ENCODE measurements around the gene BICDL1.

The BICDL1 gene

GRCh38 chr12:120096671-120097202 lies 107.7 kb downstream of the BICDL1 start:
- no peak for FAIRE-seq
- no peak for DNase-seq (ENCODE audit: insufficient read length, low spot score)

GRCh38 chr12:120098756-120099470 lies 109.9 kb downstream of the BICDL1 start:
- DNase-seq (ENCODE audit: insufficient read length, low spot score), result no peak
- FAIRE-seq, result no peak

GRCh38 chr12:120099738-120100137 lies 110.7 kb downstream of the BICDL1 start:
- DNase-seq (ENCODE audit: insufficient read length, low spot score) (no peak), FAIRE-seq (no peak)

DNA sequence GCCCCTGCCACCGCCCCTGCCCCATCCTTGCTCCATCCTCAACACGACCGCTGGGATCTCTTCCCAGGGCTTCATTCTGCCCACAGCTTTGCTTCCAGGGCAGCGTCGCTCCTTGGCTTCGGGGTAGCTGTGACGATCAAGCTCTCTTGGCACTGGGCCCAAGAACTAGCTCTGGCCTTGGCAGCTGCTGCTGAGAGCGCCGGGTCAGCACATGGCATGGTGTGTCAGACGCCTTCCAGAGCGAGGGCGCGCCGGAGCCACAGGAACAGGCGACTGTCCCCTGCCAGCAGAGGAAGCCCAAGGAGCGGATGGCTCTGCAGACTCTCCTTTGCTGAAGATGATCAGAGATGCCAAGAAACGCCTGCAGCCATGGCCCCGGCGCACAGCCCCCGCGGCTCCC lies 111.6 kb downstream of the BICDL1 start:
- DNase-seq (ENCODE audit: insufficient read length, low spot score) (no peak), FAIRE-seq (no peak)

GRCh38 chr12:120101182-120101581 lies 112.1 kb downstream of the BICDL1 start:
- DNase-seq (ENCODE audit: insufficient read length, low spot score) (peak; percentile 65), FAIRE-seq (peak; percentile 84)

GRCh38 chr12:120101617-120102016 lies 112.6 kb downstream of the BICDL1 start:
- FAIRE-seq, result no peak
- DNase-seq (ENCODE audit: insufficient read length, low spot score), result no peak

- no peak for FAIRE-seq
- DNase-seq (ENCODE audit: insufficient read length, low spot score), result no peak
These were observed 113.4 kb downstream of the BICDL1 start for GRCh38 chr12:120102189-120103043.

DNA sequence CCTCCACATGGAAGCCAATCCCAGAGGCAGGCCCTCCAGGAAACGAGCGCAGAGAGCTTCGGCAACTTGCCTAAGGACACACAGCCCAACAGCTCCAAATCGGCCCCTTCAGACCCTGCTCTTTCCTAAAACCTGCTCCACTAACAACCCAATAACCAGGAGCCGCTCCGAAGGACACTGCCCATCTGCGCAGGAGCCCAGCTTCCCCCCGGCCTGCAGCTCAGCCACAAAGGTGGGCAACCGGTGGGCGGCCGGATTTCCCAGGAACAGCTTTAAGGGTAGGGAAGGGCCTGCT lies 114.0 kb downstream of the BICDL1 start:
- DNase-seq (ENCODE audit: insufficient read length, low spot score) (no peak), FAIRE-seq (no peak)

- no peak for DNase-seq (ENCODE audit: insufficient read length, low spot score)
- no peak for FAIRE-seq
These were observed 114.3 kb downstream of the BICDL1 start for GRCh38 chr12:120103371-120103770.

DNA sequence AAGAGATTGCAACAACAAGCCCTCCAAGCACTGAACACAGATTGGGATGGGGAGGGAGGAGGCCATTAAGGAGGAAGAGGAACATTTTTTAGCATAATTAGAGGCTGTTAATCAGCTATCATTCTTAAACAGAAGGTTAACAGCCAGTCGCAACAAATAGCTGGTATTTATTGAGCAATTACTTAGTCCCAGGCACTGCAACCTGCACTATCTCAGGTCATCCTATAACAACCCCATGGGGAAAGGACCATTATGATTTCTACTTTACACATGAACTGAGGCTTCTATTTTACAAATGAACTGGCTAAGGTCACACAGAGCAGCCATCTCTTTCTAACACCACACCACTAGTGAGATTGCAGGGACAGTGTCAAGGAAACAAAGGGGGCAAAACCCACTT lies 117.1 kb downstream of the BICDL1 start:
- DNase-seq (ENCODE audit: insufficient read length, low spot score) (no peak), FAIRE-seq (no peak)

DNA sequence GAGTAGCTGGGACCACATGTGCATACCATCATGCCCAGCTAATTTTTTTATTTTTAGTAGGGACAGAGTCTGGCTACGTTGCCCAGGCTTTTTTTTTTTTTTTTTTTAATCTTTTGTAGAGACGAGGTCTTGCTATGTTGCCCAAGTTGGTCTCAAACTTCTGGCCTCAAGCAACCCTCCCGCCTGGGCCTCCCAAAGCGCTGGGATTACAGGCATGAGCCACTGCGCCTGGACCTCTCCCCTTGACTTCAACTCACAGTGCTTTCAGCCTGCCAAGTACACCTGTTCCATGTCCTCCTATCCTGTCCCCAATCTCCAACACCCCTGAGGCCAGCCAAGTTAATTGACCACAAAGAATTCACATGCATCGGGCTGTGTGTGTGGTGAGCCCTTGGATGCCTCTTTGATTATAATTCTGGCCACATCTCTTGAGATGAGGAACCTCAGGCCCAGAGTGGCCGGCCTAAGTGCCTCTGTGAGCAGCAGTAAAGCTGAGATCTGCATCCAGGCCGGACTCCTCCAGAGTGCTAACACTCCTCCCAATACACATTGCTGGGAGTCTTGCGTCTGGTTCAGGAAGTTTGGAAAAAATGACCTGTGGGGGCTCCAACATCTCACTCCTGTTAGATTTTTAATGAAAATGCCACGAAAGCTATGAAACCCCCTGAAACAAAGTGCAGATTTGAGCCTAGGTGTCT lies 120.7 kb downstream of the BICDL1 start:
- DNase-seq (ENCODE audit: insufficient read length, low spot score) (no peak), FAIRE-seq (no peak)

- FAIRE-seq (peak; percentile 94), DNase-seq (ENCODE audit: insufficient read length, low spot score) (no peak)
These were observed 121.8 kb downstream of the BICDL1 start for GRCh38 chr12:120110550-120111501.

GRCh38 chr12:120115066-120115465 lies 126.0 kb downstream of the BICDL1 start:
- no peak for FAIRE-seq
- DNase-seq (ENCODE audit: insufficient read length, low spot score), result no peak

GRCh38 chr12:120115692-120116440 lies 126.8 kb downstream of the BICDL1 start:
- DNase-seq (ENCODE audit: insufficient read length, low spot score) (no peak), FAIRE-seq (no peak)

DNA sequence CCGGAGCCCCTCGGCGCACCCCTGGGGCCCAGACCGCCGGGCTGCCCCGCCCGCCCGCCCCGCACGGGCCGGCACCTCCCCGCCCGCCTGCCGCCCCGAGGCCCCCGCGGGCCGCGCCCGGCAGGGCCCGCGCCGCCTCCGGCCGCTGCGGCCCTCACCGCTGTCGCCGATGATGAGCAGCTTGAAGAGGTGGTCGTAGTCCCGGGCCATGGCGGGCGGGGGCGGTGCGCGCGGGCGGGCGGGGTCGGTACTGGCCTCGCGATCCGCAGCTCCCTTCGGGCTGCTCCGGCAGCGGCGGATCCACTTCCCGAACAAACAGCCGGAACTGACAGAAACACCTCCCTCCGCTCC lies 127.4 kb downstream of the BICDL1 start, which contains the start of gene RAB35:
Gene RAB35 (minus strand): TSS at position 313 of the 351 bp plus-strand sequence. CDS start 103 bp downstream, at position 210.
- FAIRE-seq (no peak), DNase-seq (ENCODE audit: insufficient read length, low spot score) (no peak)

DNA sequence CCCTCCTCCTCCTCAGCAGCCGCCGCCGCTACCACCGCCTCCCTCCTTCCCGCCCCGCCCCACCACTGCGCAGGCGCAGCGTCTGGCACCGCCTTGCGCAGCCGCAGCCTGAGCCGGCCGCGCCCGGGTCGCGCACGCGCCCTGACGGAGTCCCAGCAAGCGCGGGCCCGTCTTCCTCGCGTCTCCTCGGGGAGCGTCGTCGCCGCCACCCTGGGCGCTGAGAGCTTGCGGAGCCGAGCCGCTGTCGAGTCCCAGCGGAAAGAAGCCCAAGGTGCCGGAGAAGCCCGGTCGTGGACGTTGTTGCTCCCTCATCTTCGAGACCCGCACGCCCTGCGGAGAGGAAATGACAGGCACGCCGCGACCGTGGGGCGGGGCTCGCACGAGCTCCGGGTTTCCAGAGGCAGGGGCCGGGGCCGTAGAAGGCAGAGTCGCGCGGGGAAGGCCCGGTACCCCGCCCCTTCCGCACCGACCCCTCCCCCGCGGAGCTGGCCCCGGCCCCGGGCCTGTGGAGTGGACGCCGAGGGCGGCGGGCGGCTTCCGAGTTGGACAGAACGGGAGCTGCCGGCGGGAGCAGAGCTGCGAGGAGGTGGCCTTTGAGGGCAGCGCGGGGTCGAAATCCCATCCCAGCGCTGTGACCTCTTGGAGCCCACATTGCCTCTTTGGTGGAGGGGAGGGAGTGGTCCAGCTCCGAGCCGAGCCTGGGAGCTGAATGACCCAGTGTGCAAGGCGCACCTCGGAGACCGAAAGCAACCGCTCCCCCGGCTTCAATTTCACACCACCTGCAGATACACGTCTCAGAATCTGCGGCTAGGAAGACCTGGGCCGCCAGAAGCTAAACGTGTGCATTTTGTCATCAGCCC lies 128.0 kb downstream of the BICDL1 start:
- DNase-seq (ENCODE audit: insufficient read length, low spot score) (peak; percentile 91), FAIRE-seq (peak; percentile 59)

DNA sequence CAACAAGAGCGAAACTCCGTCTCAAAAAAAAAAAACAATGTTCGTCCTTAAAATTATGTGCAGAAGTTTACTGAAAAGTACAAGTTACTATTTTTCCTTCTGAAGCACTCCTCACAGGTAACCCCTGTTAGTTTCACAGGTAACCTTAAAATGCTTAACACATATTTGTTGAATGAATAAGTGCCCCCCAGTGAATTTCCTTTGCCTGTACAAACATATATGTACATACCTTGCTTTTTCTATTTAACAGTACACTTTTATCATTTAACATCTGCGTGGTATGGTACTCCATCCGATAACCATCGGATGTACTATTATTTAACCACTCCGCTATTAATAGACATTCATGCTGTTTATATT lies 128.9 kb downstream of the BICDL1 start:
- FAIRE-seq, result no peak
- DNase-seq (ENCODE audit: insufficient read length, low spot score), result no peak

GRCh38 chr12:120118321-120119061 lies 129.5 kb downstream of the BICDL1 start:
- no peak for FAIRE-seq
- no peak for DNase-seq (ENCODE audit: insufficient read length, low spot score)
